Measurements from ENCODE around the gene VSTM4. TPM values are rescaled to one million over a fixed set of nuclear protein-coding genes. Genes with fewer than 3 reads are reported as not detected.

Gene VSTM4, protein sequence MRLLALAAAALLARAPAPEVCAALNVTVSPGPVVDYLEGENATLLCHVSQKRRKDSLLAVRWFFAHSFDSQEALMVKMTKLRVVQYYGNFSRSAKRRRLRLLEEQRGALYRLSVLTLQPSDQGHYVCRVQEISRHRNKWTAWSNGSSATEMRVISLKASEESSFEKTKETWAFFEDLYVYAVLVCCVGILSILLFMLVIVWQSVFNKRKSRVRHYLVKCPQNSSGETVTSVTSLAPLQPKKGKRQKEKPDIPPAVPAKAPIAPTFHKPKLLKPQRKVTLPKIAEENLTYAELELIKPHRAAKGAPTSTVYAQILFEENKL
- 5.2 TPM in 2 replicates for total RNA-seq

DNA sequence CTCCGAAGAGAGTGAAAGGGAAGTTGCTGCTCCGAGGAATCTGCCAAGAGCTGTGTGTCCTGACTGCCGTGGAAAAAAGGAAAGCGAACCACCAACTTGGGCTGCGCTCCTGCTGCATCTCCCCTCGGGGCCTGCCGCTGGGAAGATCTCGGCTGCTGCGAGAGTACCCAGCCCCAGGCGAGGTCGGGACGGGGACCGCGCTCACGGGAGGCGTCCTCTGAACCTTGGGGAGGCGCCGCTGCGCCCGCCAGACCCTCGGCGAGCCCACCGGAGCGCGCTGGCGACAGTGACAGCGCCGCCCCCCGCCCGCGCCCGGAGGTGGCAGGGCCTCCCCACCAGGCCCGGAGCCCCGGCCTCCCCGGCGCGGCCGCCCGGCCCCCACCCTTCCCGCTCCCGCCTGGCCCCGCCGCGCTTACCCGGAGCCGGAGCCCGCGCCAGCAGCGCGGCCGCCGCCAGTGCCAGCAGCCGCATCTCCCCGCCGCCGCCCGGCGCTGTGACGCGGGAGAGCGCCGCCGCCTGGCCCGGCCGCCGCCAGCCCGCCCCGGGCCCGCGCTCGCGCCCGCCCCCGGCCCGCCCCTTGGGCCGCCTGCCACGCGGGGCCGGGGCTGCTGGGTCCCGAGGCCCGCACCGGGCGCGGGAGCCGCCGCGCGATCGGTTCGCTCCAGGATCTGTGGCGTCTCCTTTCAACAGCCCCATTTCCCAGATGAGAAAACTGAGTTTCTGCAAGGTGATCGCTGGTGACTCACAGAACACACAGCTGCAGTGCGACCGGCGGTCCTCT is at the start of gene VSTM4:
Gene VSTM4, minus strand, starts transcription at position 508 of the 781 bp plus-strand sequence. Its CDS starts 37 bp downstream, at position 471.

DNA sequence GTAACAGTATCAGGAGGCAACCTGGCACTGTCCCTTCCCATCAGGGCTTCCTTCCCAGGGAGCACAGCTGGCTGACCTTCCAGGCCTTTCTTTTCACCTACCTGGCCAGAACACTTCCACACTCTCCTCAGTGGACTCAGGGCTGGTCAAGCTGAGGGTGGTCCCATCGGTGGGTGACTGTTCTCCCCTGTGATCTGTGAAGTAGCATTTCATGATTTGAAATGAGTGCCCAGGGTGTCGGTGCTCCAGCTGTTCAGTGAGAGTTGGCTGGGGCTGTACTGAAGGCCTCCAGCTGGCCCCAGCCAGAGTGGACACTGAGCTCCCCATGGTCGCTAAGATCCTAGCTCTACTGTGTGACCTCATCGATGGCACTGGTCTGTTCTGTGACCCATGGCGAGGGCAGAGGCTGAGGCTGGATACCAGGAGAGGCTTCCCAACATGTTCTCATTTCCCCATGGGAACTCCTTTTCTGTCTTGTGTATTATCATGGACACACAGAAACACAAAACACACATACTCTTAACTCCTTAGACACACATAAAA is 18.5 kb upstream of the VSTM4 start, which contains the start of gene FAM170B:
Gene FAM170B, minus strand, starts transcription at position 316 of the 543 bp plus-strand sequence. Its CDS starts 103 bp downstream, at position 213.

Other genes with a start within 250 kb of the VSTM4 start
- not detected in 2 replicates for gene LRRC18, start 175.7 kb downstream of the VSTM4 start, total RNA-seq
- not detected in 2 replicates for gene FAM170B, start 18.5 kb upstream of the VSTM4 start, total RNA-seq
- 0.37 and 0.53 TPM in 2 replicates for gene TMEM273, start 72.9 kb upstream of the VSTM4 start, total RNA-seq
- gene C10orf71, start 183.6 kb upstream of the VSTM4 start, total RNA-seq: not detected in 2 replicates